ENCODE results near the gene PAX5.
A peak's percentile ranks its signal among the peaks of the same experiment; 100 is the strongest.

Gene PAX5

GRCh38 chr9:36903541-36904435, 130.3 kb downstream of the PAX5 start (continued):
- TF ChIP-seq PRDM6 (tag by site-specific recombination; IDR thresholded peaks at IDR 0.05) = no peak
- no peak for TF ChIP-seq HOXA7 (CRISPR knock-in tag; IDR thresholded peaks at IDR 0.05; ENCODE audit: borderline replicate concordance)
- no peak for TF ChIP-seq ZNF138 (tag by site-specific recombination; IDR thresholded peaks at IDR 0.05; ENCODE audit: borderline replicate concordance)
- no peak for TF ChIP-seq ZNF701 (tag by site-specific recombination; IDR thresholded peaks at IDR 0.05)
- TF ChIP-seq PBX3 (CRISPR knock-in tag; IDR thresholded peaks at IDR 0.05) = no peak
- TF ChIP-seq ZNF76 (tag by site-specific recombination; IDR thresholded peaks at IDR 0.05; ENCODE audit: borderline replicate concordance, low read depth) = no peak
- 0 out of 2 replicates have a peak, but pooled peaks have one; percentile 16 for TF ChIP-seq TSHZ1 (tag by site-specific recombination; IDR thresholded peaks at IDR 0.05; ENCODE audit: borderline replicate concordance)
- TF ChIP-seq ZSCAN4 (tag by site-specific recombination; IDR thresholded peaks at IDR 0.05) = no peak
- TF ChIP-seq ZNF155 (tag by site-specific recombination; IDR thresholded peaks at IDR 0.05) = no peak
- no peak for TF ChIP-seq ZNF626 (tag by site-specific recombination; IDR thresholded peaks at IDR 0.05)
- no peak for TF ChIP-seq ZNF248 (tag by site-specific recombination; IDR thresholded peaks at IDR 0.05)
- no peak for TF ChIP-seq MEIS1 (CRISPR knock-in tag; IDR thresholded peaks at IDR 0.05; ENCODE audit: borderline replicate concordance)
- no peak for TF ChIP-seq ZNF776 (tag by site-specific recombination; IDR thresholded peaks at IDR 0.05; ENCODE audit: borderline replicate concordance)
- no peak for TF ChIP-seq ZNF521 (tag by site-specific recombination; IDR thresholded peaks at IDR 0.05)
- no peak for TF ChIP-seq ZNF184 (tag by site-specific recombination; IDR thresholded peaks at IDR 0.05)
- TF ChIP-seq FEZF1 (tag by site-specific recombination; IDR thresholded peaks at IDR 0.05) = peak; percentile 36; the same call in 1 of the 2 replicates
- TF ChIP-seq REPIN1 (tag by site-specific recombination; IDR thresholded peaks at IDR 0.05; ENCODE audit: low read depth) = no peak
- TF ChIP-seq ZNF549 (tag by site-specific recombination; IDR thresholded peaks at IDR 0.05) = no peak
- peak; percentile 95 for TF ChIP-seq INSM2 (tag by site-specific recombination; IDR thresholded peaks at IDR 0.05)
- no peak for TF ChIP-seq ZNF114 (tag by site-specific recombination; IDR thresholded peaks at IDR 0.05)
- no peak for TF ChIP-seq AEBP2 (tag by site-specific recombination; IDR thresholded peaks at IDR 0.05; ENCODE audit: borderline replicate concordance)
- TF ChIP-seq KLF10 (tag by site-specific recombination; IDR thresholded peaks at IDR 0.05) = peak; percentile 66
- TF ChIP-seq ZNF449 (tag by site-specific recombination; IDR thresholded peaks at IDR 0.05) = no peak

Measured in HEK293 (cell line).